Measurements from ENCODE around the gene ANGPTL2.

ANGPTL2 gene

GRCh38 chr9:127116088-127116726, 6.2 kb downstream of the ANGPTL2 start:
- DNase-seq, result no peak

GRCh38 chr9:127114606-127115005, 7.8 kb downstream of the ANGPTL2 start:
- DNase-seq, result no peak

- DNase-seq, result no peak
Measured at GRCh38 chr9:127113191-127113972, 9.1 kb downstream of the ANGPTL2 start.

- no peak for DNase-seq
Measured at GRCh38 chr9:127112735-127113161, 9.7 kb downstream of the ANGPTL2 start.

- DNase-seq, result no peak
Measured at GRCh38 chr9:127112056-127112455, 10.4 kb downstream of the ANGPTL2 start.

GRCh38 chr9:127109212-127109711, 13.2 kb downstream of the ANGPTL2 start:
- DNase-seq, result no peak

GRCh38 chr9:127107929-127108876, 14.2 kb downstream of the ANGPTL2 start:
- no peak for DNase-seq

GRCh38 chr9:127107171-127107928, 15.1 kb downstream of the ANGPTL2 start:
- DNase-seq, result no peak

- no peak for DNase-seq
Measured at GRCh38 chr9:127106466-127106855, 16.0 kb downstream of the ANGPTL2 start.

- DNase-seq, result no peak
Measured at GRCh38 chr9:127105805-127106465, 16.5 kb downstream of the ANGPTL2 start.

- no peak for DNase-seq
Measured at GRCh38 chr9:127104581-127105311, 17.7 kb downstream of the ANGPTL2 start.

GRCh38 chr9:127102788-127103187, 19.6 kb downstream of the ANGPTL2 start:
- no peak for DNase-seq

- no peak for DNase-seq
Measured at GRCh38 chr9:127102176-127102575, 20.3 kb downstream of the ANGPTL2 start.

GRCh38 chr9:127099664-127100063, 22.8 kb downstream of the ANGPTL2 start:
- no peak for DNase-seq

- no peak for DNase-seq
Measured at GRCh38 chr9:127098916-127099553, 23.4 kb downstream of the ANGPTL2 start.

- DNase-seq, result no peak
Measured at GRCh38 chr9:127097683-127098082, 24.8 kb downstream of the ANGPTL2 start.

- DNase-seq, result no peak
Measured at GRCh38 chr9:127096208-127096607, 26.2 kb downstream of the ANGPTL2 start.

- no peak for DNase-seq
Measured at GRCh38 chr9:127095411-127095810, 27.0 kb downstream of the ANGPTL2 start.

- DNase-seq, result no peak
Measured at GRCh38 chr9:127093319-127094020, 29.0 kb downstream of the ANGPTL2 start.
